Smooth muscle cell (in vitro differentiated cells): ENCODE results near the gene OSBPL2. TPM values are rescaled to one million over a fixed set of nuclear protein-coding genes. Genes with fewer than 3 reads are reported as not detected.

Experiments used
- DNase-seq: peaks from one replicate; lab custom pipeline; 2025; ENCODE audit not compliant: unreplicated experiment; lab: John Stamatoyannopoulos, UW
- H2AFZ ChIP-seq: fragments of 200-600 bp; sonication (generic); 2 replicates; pipeline ENCODE4 v1.6.0; 2016; ENCODE audit warnings: antibody characterized with exemption, low read depth, mild to moderate bottlenecking
- H3F3A ChIP-seq: fragments of 200-600 bp; sonication (generic); 2 replicates; pipeline ENCODE4 v1.6.0; 2017; ENCODE audit warnings: antibody characterized with exemption, low read depth
- H3K27ac ChIP-seq: fragments of 200-600 bp; sonication (generic); 2 replicates; pipeline ENCODE4 v1.5.1; 2016; ENCODE audit warnings: low read depth, mild to moderate bottlenecking
- H3K27me3 ChIP-seq: fragments of 200-600 bp; sonication (generic); 2 replicates; pipeline ENCODE4 v1.6.1; 2016; ENCODE audit warnings: low read depth, mild to moderate bottlenecking
- H3K36me3 ChIP-seq: fragments of 200-600 bp; sonication (generic); 2 replicates; pipeline ENCODE4 v1.5.1; 2016; ENCODE audit warnings: low read depth
- H3K4me1 ChIP-seq: fragments of 200-600 bp; sonication (generic); 2 replicates; pipeline ENCODE4 v1.5.1; 2016; ENCODE audit warnings: low read depth
- H3K4me2 ChIP-seq: fragments of 200-600 bp; sonication (generic); 2 replicates; pipeline ENCODE4 v1.6.0; 2016; ENCODE audit warnings: mild to moderate bottlenecking
- H3K4me3 ChIP-seq: fragments of 200-600 bp; sonication (generic); 2 replicates; pipeline ENCODE4 v1.5.1; 2016; ENCODE audit warnings: mild to moderate bottlenecking
- H3K79me2 ChIP-seq: fragments of 200-600 bp; sonication (generic); 2 replicates; pipeline ENCODE4 v1.6.0; 2016; ENCODE audit warnings: low read depth, mild to moderate bottlenecking
- H3K9ac ChIP-seq: fragments of 200-600 bp; sonication (generic); 2 replicates; pipeline ENCODE4 v1.6.0; 2016; ENCODE audit warnings: low read depth
- H3K9me3 ChIP-seq: fragments of 200-600 bp; sonication (generic); replicated peaks from 2 replicates; pipeline ENCODE4 v1.5.1; 2016; ENCODE audit warnings: low read depth
- H4K20me1 ChIP-seq: fragments of 200-600 bp; sonication (generic); 2 replicates; pipeline ENCODE4 v1.6.0; 2016; ENCODE audit warnings: low read depth
- CTCF ChIP-seq: fragments of 200-600 bp; sonication (generic); IDR thresholded peaks from 2 replicates; pipeline ENCODE4 v1.5.1; 2017; ENCODE audit warnings: borderline replicate concordance, mild to moderate bottlenecking, antibody characterized with exemption; ENCODE audit not compliant: insufficient read depth, poor library complexity, severe bottlenecking
- WGBS: methylation state at CpG from one replicate; pipeline ENCODE4 v1.1.7; 2016; ENCODE audit warnings: low lambda C conversion rate; 5-methylcytosine and 5-hydroxymethylcytosine counted together
- polyA plus RNA-seq: library from polyadenylated mRNA; unstranded; fragments of >200 nt; fragmentation: Nextera tagmentation; extraction: Ambion mirVana; gene quantifications from 2 replicates; pipeline ENCODE4 v1.2.1, GENCODE V29; 2016
- total RNA-seq: library from RNA; depleted of rRNA; stranded (reverse); fragments of >200 nt; gene quantifications from 2 replicates; pipeline ENCODE4 v1.2.3, GENCODE V29; 2014

OSBPL2 gene
- total and polyA plus RNA-seq, 2 experiments from 2014 or later = 34.3 to 37.0 TPM

- no peaks in the 10 kb centered on the region for H3K4me1 ChIP-seq
- H3K27me3 ChIP-seq = no peaks in the 10 kb centered on the region
- DNase-seq = no peak
- H3K9me3 ChIP-seq = no peaks in the 10 kb centered on the region
- peaks cover 4% of the 10 kb centered on the region for H3K79me2 ChIP-seq
- H3K27ac ChIP-seq = no peak overlapping the region
- H3K36me3 ChIP-seq = no peaks in the 10 kb centered on the region
- no peaks in the 10 kb centered on the region for H3F3A ChIP-seq
- no peak overlapping the region for H3K4me2 ChIP-seq
- WGBS = 98% methylated on average over 15 of the region's 18 CpGs
- no peak overlapping the region for H3K9ac ChIP-seq
- no peak overlapping the region for H3K4me3 ChIP-seq
- no peak overlapping the region for H2AFZ ChIP-seq
- peaks cover 14% of the 10 kb centered on the region for H4K20me1 ChIP-seq
- no peak for TF ChIP-seq CTCF
Observed at GRCh38 chr20:62311150-62311549, 72.8 kb downstream of the OSBPL2 start.

- no peaks in the 10 kb centered on the region for H3K4me1 ChIP-seq
- H3K4me3 ChIP-seq = no peak overlapping the region
- H2AFZ ChIP-seq = no peak overlapping the region
- no peak for DNase-seq
- H3K27ac ChIP-seq = no peak overlapping the region
- H3K4me2 ChIP-seq = no peak overlapping the region
- no peaks in the 10 kb centered on the region for H3K9me3 ChIP-seq
- peaks cover 5% of the 10 kb centered on the region for H4K20me1 ChIP-seq
- H3K27me3 ChIP-seq = no peaks in the 10 kb centered on the region
- H3K9ac ChIP-seq = no peak overlapping the region
- no peak for TF ChIP-seq CTCF
- H3K79me2 ChIP-seq = no peaks in the 10 kb centered on the region
- no peaks in the 10 kb centered on the region for H3K36me3 ChIP-seq
- no peaks in the 10 kb centered on the region for H3F3A ChIP-seq
- WGBS = 98% methylated on average over 56 of the region's 60 CpGs
Observed at GRCh38 chr20:62311832-62312661, 73.7 kb downstream of the OSBPL2 start.

GRCh38 chr20:62312662-62312977, 74.3 kb downstream of the OSBPL2 start:
- H3F3A ChIP-seq = no peaks in the 10 kb centered on the region
- 98% methylated on average over 16 of the region's 16 CpGs for WGBS
- no peak for TF ChIP-seq CTCF
- no peak overlapping the region for H3K27ac ChIP-seq
- no peak overlapping the region for H3K4me2 ChIP-seq
- H3K4me3 ChIP-seq = no peak overlapping the region
- H3K36me3 ChIP-seq = no peaks in the 10 kb centered on the region
- H3K79me2 ChIP-seq = no peaks in the 10 kb centered on the region
- no peak overlapping the region for H3K9ac ChIP-seq
- H3K4me1 ChIP-seq = no peaks in the 10 kb centered on the region
- no peaks in the 10 kb centered on the region for H3K9me3 ChIP-seq
- no peaks in the 10 kb centered on the region for H3K27me3 ChIP-seq
- no peaks in the 10 kb centered on the region for H4K20me1 ChIP-seq
- no peak for DNase-seq
- no peak overlapping the region for H2AFZ ChIP-seq

GRCh38 chr20:62313021-62313420, 74.7 kb downstream of the OSBPL2 start:
- Histone ChIP-seq H3K9me3 (no peaks in the 10 kb centered on the region), H3K27ac (no peak overlapping the region), H3K4me1 (no peaks in the 10 kb centered on the region), H4K20me1 (no peaks in the 10 kb centered on the region), H3K9ac (no peak overlapping the region), H3F3A (no peaks in the 10 kb centered on the region), H3K4me2 (no peak overlapping the region), H3K79me2 (no peaks in the 10 kb centered on the region), H3K27me3 (no peaks in the 10 kb centered on the region), H3K36me3 (no peaks in the 10 kb centered on the region), H2AFZ (no peak overlapping the region), H3K4me3 (no peak overlapping the region)
- 95% methylated on average over 22 of the region's 26 CpGs for WGBS
- DNase-seq = no peak
- TF ChIP-seq CTCF = no peak
